HG03520 (cell line): ENCODE results near the gene CA5A.

Experiments
- ATAC-seq: cut with Tn5 transposase; IDR thresholded peaks from one replicate; pipeline ENCODE4 v1.9.1; 2021; ENCODE audit warnings: mild to moderate bottlenecking, moderate library complexity; ENCODE audit not compliant: unreplicated experiment

CA5A gene

DNA sequence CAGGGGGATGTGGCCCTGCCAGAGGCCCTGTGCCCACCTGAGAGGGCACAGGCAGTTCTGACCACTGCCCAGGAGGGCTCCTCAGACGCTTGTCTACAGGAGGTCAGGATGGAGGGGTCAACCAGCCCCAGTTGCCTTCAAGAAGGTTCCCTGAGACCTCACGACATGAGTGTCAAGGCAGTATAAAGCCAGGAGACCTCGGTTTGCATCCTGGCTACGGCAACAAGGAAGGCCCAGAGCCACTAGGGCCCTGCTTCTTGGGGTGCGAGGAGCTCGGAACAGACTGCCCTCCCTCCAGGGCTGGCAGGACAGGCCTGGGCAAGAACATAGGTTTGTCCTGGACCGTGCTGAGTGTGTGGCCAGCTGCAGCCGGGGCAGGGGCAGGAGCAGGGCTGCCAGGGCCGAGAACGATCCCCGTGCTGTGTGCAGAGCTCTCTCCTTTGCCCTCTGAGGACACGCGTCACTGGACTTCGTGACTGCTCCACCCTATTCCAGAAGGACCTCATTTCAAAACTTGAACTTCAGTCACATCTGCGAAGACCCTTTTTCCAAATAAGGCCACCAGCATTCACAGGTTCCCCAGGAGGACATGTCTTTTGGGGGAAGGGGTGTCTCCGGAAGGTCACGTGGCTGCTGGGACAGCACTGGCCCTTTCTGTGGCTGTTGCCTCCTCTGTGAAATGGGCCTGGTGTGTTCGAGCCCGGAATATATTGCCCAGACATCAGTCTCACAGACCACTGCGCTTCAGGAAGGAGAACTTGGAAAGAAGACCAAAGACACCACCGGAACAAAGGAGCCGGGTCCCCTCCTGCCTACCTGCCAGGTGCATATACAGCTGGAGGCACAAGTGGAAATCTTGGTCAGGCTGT is 94.8 kb downstream of the CA5A start:
- ATAC-seq = no peak

DNA sequence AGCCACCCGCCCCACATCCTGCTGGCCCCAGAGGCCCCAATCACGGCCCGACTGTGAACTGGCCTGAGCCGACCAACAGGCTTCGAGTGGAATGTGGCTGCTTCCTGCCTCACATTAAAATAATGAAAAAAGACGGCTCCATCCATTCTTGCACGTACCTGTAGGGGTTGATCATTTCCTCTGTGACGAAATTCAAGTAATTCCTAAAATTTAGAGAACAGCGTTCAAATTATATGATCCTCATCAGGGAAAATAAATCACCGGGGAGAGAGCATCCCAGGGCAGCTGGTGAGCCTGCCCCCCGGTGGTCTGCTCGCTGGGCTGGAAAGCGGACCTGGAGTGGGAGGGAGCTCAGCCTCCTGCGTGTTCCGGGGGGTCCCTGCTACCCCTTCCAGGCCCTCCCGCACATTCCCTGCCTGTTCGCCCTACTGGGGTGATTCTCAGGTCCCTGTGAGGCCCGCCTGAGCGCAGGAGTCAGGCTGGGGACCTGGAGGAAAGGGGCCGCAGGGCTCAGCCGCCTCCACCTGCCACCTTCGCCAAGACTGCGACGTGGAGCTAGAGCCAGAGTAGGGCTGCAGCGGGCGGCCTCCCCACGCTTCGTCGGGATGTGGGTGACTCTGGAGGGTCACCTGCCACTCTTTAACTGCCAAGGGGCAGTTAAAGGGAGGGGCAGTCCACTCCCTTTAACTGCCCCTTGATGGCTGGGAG is 95.9 kb downstream of the CA5A start:
- no peak for ATAC-seq

DNA sequence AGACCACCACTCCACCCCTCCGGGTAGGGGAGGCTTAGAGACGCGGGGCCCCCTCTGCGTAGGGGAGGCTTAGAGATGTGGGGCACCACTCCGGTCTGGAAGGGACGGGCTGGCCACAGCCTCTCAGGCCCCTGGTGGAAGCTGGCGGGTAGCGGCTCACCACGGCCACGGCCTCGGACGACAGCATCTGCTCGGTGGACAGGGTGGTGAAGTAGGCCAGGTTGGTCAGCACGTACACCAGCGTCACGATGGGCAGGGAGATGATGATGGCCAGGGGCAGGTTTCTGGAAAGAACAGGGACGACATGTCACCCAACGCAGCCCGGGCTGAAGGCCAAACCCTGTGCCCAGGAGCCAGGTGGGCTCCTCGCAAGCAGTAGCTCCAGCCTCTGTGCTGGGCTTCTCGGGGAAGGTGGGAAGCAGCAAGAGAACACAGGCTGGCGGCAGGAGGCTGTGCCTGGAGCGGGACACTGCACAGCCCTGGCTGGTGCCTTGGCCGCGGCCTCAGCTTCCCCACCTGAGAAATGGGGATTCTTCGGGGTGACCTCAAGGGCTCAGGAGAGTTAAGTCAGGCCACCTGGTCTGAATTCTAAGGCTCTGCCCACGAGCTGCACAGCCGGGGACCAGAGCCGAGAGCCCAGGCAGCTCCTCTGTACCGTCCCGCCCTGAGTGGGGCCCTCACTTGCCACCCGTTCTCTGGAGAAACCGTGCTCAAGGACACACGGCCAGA is 96.6 kb downstream of the CA5A start:
- ATAC-seq = no peak

DNA sequence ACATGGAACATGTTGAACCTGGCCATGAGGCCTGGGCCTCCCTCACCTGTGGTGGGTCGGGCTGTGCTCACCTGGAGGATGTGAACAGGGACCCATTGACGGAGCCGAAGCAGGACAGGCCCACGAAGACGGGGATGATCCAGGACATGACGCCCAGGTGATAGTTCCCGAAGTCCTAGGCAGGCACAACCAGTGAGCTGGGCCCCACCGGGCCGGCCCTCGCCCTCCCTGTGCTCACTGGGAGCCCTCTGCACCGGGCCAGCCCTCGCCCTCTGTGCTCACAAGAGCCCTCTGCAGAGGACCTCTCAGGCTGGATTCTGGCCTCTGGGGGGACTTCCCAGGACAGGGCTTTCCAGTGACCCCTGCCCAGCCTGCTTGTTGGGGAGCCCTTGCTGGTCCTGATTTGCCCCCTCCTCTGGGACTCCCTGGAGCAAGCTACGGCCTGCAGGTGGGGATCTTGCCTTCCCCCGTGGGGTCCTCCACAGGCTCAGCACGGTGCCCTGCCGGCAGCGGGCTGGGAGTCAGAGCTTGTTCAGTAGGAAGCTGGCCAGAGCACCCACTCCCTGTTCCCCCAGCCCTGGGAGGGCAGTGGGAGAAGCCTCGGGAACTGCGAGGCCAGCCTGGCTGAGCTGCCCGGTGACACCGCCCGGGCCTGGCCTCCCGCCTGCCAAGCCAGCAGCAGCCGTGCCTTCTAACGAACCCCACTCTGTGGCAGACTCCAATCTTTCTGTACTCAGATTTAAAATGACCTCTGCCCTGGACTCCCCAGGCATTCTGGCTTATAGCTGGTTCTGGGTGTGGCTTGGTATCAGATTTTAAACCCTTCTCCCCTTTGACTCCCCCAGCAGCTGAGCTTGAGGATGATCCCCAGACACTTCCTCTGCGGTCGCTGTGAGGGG is 97.4 kb downstream of the CA5A start:
- ATAC-seq = no peak
